ENCODE results near the gene DDAH2. TPM values are rescaled to one million over a fixed set of nuclear protein-coding genes. Genes with fewer than 3 reads are reported as not detected.

Gene DDAH2
- total RNA-seq, 1 donor from 2014 or later, result 30.7 TPM

- H3K27ac Mint-ChIP-seq, result no peak overlapping the region
- H3K27me3 Mint-ChIP-seq, result no peaks in the 10 kb centered on the region
- H3K36me3 Mint-ChIP-seq (ENCODE audit: low read depth), result peaks cover 65% of the 10 kb centered on the region
- TF ChIP-seq CTCF (IDR thresholded peaks at IDR 0.05), result no peak
- H3K4me1 Mint-ChIP-seq, result peaks cover 20% of the 10 kb centered on the region
- DNase-seq (no peak), ATAC-seq (ENCODE audit: low read depth) (no peak)
- POLR2A ChIA-PET, result interaction anchor here (0.6 to 1.1 kb wide), 3 partner anchors 14 to 143 kb away, joined by 3 to 12 read pairs (median 6); no protein-coding TSS in a partner anchor
- H3K9me3 Mint-ChIP-seq, result no peaks in the 10 kb centered on the region
- intact Hi-C loops (cut with micrococcal nuclease), result no loop called here
- H3K4me3 Mint-ChIP-seq, result no peak overlapping the region
- CTCF ChIA-PET, result no interaction called here
Measured at GRCh38 chr6:31687321-31687720, 41.8 kb downstream of the DDAH2 start.

- intact Hi-C loops (cut with micrococcal nuclease), result no loop called here
- POLR2A ChIA-PET, result interaction anchor here (0.5 to 1.1 kb wide), 2 partner anchors 46 to 54 kb away, joined by 3 read pairs; no protein-coding TSS in a partner anchor
- no peak for DNase-seq
Measured at GRCh38 chr6:31686483-31686882, 42.6 kb downstream of the DDAH2 start.

GRCh38 chr6:31683591-31683990, 45.5 kb downstream of the DDAH2 start:
- no peak overlapping the region for H3K27ac Mint-ChIP-seq
- no peak for TF ChIP-seq CTCF (IDR thresholded peaks at IDR 0.05)
- no peak overlapping the region for H3K4me3 Mint-ChIP-seq
- DNase-seq (no peak), ATAC-seq (ENCODE audit: low read depth) (no peak)
- intact Hi-C loops (cut with micrococcal nuclease), result loop anchor here (5.0 kb wide), 1 partner anchor 269 kb away; no protein-coding TSS in a partner anchor
- CTCF ChIA-PET, result interaction anchor here (1.0 kb wide), 1 partner anchor 132 kb away, joined by 3 read pairs; the partner anchor contains the start of genes HSPA1A and HSPA1L
- POLR2A ChIA-PET, result no interaction called here
- peaks cover 34% of the 10 kb centered on the region for H3K36me3 Mint-ChIP-seq (ENCODE audit: low read depth)
- no peaks in the 10 kb centered on the region for H3K27me3 Mint-ChIP-seq
- peaks cover 30% of the 10 kb centered on the region for H3K4me1 Mint-ChIP-seq
- H3K9me3 Mint-ChIP-seq, result no peaks in the 10 kb centered on the region

More at GRCh38 chr6:31686483-31686882, 42.6 kb downstream of the DDAH2 start:
- Mint-ChIP-seq H3K4me3 (no peak overlapping the region), H3K27ac (peak overlapping the region; percentile 21), H3K27me3 (no peaks in the 10 kb centered on the region), H3K4me1 (peaks cover 29% of the 10 kb centered on the region), H3K9me3 (no peaks in the 10 kb centered on the region), H3K36me3 (ENCODE audit: low read depth) (peaks cover 62% of the 10 kb centered on the region)
- TF ChIP-seq CTCF (IDR thresholded peaks at IDR 0.05), result no peak
- ATAC-seq (ENCODE audit: low read depth), result no peak
- CTCF ChIA-PET, result no interaction called here

- H3K4me3 Mint-ChIP-seq, result peak overlapping the region; percentile 84
- H3K27me3 Mint-ChIP-seq, result no peaks in the 10 kb centered on the region
- DNase-seq (peak; percentile 45), ATAC-seq (ENCODE audit: low read depth) (peak; percentile 55)
- ChIA-PET CTCF (interaction anchor here (0.8 to 3.6 kb wide), 7 partner anchors 46 to 271 kb away, joined by 3 to 22 read pairs (median 7); partner anchors contain the start of gene HSPA1B), POLR2A (interaction anchor here (0.7 to 2.3 kb wide), 14 partner anchors 17 to 187 kb away, joined by 3 to 23 read pairs (median 4); partner anchors contain the start of genes ABHD16A, BAG6, C6orf47 and CLIC1)
- no peak for TF ChIP-seq CTCF (IDR thresholded peaks at IDR 0.05)
- peaks cover 39% of the 10 kb centered on the region for H3K4me1 Mint-ChIP-seq
- intact Hi-C loops (cut with micrococcal nuclease), result loop anchor here (2.0 to 5.0 kb wide), 4 partner anchors 22 to 271 kb away; partner anchors contain the start of gene ABHD16A
- no peaks in the 10 kb centered on the region for H3K9me3 Mint-ChIP-seq
- H3K36me3 Mint-ChIP-seq (ENCODE audit: low read depth), result peaks cover 11% of the 10 kb centered on the region
- H3K27ac Mint-ChIP-seq, result peak overlapping the region; percentile 24
Measured at GRCh38 chr6:31681135-31681671, 47.9 kb downstream of the DDAH2 start.

All from activated B cell treated with CpG ODN at 0.5 μM for 24 hours (primary cell).